Stomach (tissue), 4 donors: ENCODE data around the gene PARP11.

Experiments
- POLR2AphosphoS5 ChIP-seq, 3 donors: sonication (generic); formaldehyde crosslinking; IDR thresholded peaks; one replicate each; pipeline ENCODE4 v1.6.1; 2016; ENCODE audit warnings: antibody characterized with exemption in 3 of 3
- TF ChIP-seq, protein P1 (sequence below), 7 experiments: fragments of 450-650 bp in 4 of 7; fragments of 200-600 bp in 3 of 7; sonication (generic) in 3 of 7; IDR thresholded peaks; one replicate each; pipeline ENCODE4 v1.5.1; 2016 to 2019; ENCODE audit warnings: antibody characterized with exemption in 7 of 7, control low read depth in 2 of 7, mild to moderate bottlenecking in 1 of 7

DNA sequence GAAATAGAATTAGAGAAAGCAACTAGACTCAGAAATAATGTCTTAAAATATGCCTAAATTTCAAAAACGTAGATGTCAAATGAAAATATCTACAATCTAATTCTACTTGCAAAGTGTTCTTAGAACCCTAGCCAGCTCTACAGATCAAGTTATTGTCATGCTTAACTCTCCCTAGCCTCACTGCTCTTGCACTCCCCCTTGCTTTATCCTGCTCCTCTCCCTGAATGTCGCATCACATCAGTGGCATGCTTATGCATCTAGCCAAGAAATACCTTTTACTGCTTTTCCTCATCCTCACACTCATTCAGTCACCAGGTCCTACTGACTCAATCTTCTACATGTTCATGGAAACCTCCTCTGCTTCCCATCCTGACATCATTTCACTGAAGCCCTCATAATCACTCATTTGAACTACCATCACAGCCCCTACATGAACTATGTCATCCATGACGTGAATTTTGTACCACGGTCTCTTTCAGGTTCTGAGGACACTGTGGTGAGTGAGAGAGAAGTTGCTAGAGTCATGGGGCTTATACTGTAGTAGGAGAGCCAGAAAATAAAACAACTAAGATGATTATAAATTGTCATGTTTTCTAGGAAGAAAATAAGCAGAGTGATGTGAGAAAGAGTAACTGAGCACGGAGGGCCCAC, 97.7 kb downstream of the PARP11 start:
- TF ChIP-seq, protein P1, sequence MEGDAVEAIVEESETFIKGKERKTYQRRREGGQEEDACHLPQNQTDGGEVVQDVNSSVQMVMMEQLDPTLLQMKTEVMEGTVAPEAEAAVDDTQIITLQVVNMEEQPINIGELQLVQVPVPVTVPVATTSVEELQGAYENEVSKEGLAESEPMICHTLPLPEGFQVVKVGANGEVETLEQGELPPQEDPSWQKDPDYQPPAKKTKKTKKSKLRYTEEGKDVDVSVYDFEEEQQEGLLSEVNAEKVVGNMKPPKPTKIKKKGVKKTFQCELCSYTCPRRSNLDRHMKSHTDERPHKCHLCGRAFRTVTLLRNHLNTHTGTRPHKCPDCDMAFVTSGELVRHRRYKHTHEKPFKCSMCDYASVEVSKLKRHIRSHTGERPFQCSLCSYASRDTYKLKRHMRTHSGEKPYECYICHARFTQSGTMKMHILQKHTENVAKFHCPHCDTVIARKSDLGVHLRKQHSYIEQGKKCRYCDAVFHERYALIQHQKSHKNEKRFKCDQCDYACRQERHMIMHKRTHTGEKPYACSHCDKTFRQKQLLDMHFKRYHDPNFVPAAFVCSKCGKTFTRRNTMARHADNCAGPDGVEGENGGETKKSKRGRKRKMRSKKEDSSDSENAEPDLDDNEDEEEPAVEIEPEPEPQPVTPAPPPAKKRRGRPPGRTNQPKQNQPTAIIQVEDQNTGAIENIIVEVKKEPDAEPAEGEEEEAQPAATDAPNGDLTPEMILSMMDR (IDR thresholded peaks at IDR 0.05): no peak
- TF ChIP-seq POLR2AphosphoS5 (IDR thresholded peaks at IDR 0.05): no peak
